WTC11 (cell line): ENCODE data around the gene CCDC201. TPM values are rescaled to one million over a fixed set of nuclear protein-coding genes. Genes with fewer than 3 reads are reported as not detected.

Experiments
- ATAC-seq: fragments of 200-7000 bp; cut with Tn5 transposase; 2 replicates; pipeline ENCODE4 v1.10.0; 2021; ENCODE audit warnings: mild to moderate bottlenecking, moderate library complexity
- CTCF ChIA-PET: fragments of 300-600 bp; sonication (Branson Sonifier 250); formaldehyde crosslinking; loops from one replicate; lab custom pipeline; 2021; ENCODE audit warnings: antibody characterized with exemption; lab: Charles Lee
- POLR2A ChIA-PET: fragments of 350-600 bp; sonication (Branson Sonifier 250); formaldehyde crosslinking; loops from one replicate; lab custom pipeline; 2021; ENCODE audit warnings: antibody characterized with exemption; lab: Charles Lee
- DNase-seq: peaks from one replicate; pipeline ENCODE4 v3.0.0; 2021; ENCODE audit warnings: low spot score
- H3K27ac Mint-ChIP-seq: 2 replicates; pipeline ENCODE4 v1.8.0; 2021; ENCODE audit warnings: mixed read lengths
- H3K27me3 Mint-ChIP-seq: 2 replicates; pipeline ENCODE4 v1.8.0; 2021; ENCODE audit warnings: low read depth, mild to moderate bottlenecking, moderate library complexity, mixed read lengths
- H3K36me3 Mint-ChIP-seq: 2 replicates; pipeline ENCODE4 v1.8.0; 2021; ENCODE audit warnings: mixed read lengths
- H3K4me1 Mint-ChIP-seq: 2 replicates; pipeline ENCODE4 v1.8.0; 2022; ENCODE audit warnings: mixed read lengths
- H3K4me3 Mint-ChIP-seq: 2 replicates; pipeline ENCODE4 v1.8.0; 2021; ENCODE audit warnings: mild to moderate bottlenecking, moderate library complexity, mixed read lengths
- H3K9me3 Mint-ChIP-seq: 2 replicates; pipeline ENCODE4 v1.8.0; 2021; ENCODE audit warnings: mixed read lengths
- ATF6 ChIP-seq: sonication (generic); formaldehyde crosslinking; IDR thresholded peaks from 2 replicates; pipeline ENCODE4 v1.8.1; 2023; ENCODE audit warnings: mild to moderate bottlenecking, missing genetic modification reagents
- EMX1 ChIP-seq: fragments of 250-450 bp; sonication (Bioruptor Pico); IDR thresholded peaks from 2 replicates; pipeline ENCODE4 v1.8.0; 2021; ENCODE audit warnings: mild to moderate bottlenecking
- FOXK1 ChIP-seq: sonication (generic); formaldehyde crosslinking; IDR thresholded peaks from 2 replicates; pipeline ENCODE4 v1.8.0; 2022; ENCODE audit warnings: mild to moderate bottlenecking, moderate library complexity, missing genetic modification reagents
- FOXP4 ChIP-seq: sonication (generic); formaldehyde crosslinking; IDR thresholded peaks from 2 replicates; pipeline ENCODE4 v1.8.0; 2022; ENCODE audit warnings: mild to moderate bottlenecking, missing genetic modification reagents
- GABPB1 ChIP-seq: sonication (generic); formaldehyde crosslinking; IDR thresholded peaks from 2 replicates; pipeline ENCODE4 v1.8.1; 2023; ENCODE audit warnings: mild to moderate bottlenecking, missing genetic modification reagents
- MYBL2 ChIP-seq: sonication (generic); formaldehyde crosslinking; IDR thresholded peaks from 2 replicates; pipeline ENCODE4 v1.8.1; 2023; ENCODE audit warnings: mild to moderate bottlenecking, moderate library complexity, missing genetic modification reagents
- NFATC4 ChIP-seq: fragments of 250-450 bp; sonication (Bioruptor Pico); IDR thresholded peaks from 2 replicates; pipeline ENCODE4 v1.9.0; 2021; ENCODE audit warnings: mild to moderate bottlenecking
- SMAD4 ChIP-seq: sonication (generic); formaldehyde crosslinking; IDR thresholded peaks from 2 replicates; pipeline ENCODE4 v1.8.0; 2022; ENCODE audit warnings: mild to moderate bottlenecking, missing genetic modification reagents
- SP1 ChIP-seq: sonication (generic); formaldehyde crosslinking; conservative IDR thresholded peaks from 2 replicates; pipeline ENCODE4 v1.8.1; 2022; ENCODE audit warnings: missing genetic modification reagents
- total RNA-seq: library from RNA; stranded (reverse); gene quantifications from 3 replicates; pipeline ENCODE4 v1.2.3, GENCODE V29; 2021
- TF ChIP-seq, protein P1 (sequence below): fragments of 250-450 bp; sonication (Bioruptor Pico); conservative IDR thresholded peaks from 2 replicates; pipeline ENCODE4 v1.9.0; 2021; ENCODE audit warnings: mild to moderate bottlenecking
- TF ChIP-seq, protein P2 (sequence below): fragments of 200-600 bp; IDR thresholded peaks from 2 replicates; pipeline ENCODE4 v1.8.0; 2022; ENCODE audit warnings: antibody characterized with exemption

Gene CCDC201
- total RNA-seq, 1 experiment from 2014 or later, result not detected

- ChIA-PET POLR2A (no interaction called here), CTCF (interaction anchor here (1.2 kb wide), 1 partner anchor 25 kb away, joined by 3 read pairs; no protein-coding TSS in a partner anchor)
- Mint-ChIP-seq H3K27ac (no peak overlapping the region), H3K9me3 (no peaks in the 10 kb centered on the region), H3K4me3 (no peak overlapping the region), H3K27me3 (peaks cover 28% of the 10 kb centered on the region), H3K36me3 (no peaks in the 10 kb centered on the region), H3K4me1 (peaks cover 9% of the 10 kb centered on the region)
- no peak for DNase-seq
- TF ChIP-seq, protein P1, sequence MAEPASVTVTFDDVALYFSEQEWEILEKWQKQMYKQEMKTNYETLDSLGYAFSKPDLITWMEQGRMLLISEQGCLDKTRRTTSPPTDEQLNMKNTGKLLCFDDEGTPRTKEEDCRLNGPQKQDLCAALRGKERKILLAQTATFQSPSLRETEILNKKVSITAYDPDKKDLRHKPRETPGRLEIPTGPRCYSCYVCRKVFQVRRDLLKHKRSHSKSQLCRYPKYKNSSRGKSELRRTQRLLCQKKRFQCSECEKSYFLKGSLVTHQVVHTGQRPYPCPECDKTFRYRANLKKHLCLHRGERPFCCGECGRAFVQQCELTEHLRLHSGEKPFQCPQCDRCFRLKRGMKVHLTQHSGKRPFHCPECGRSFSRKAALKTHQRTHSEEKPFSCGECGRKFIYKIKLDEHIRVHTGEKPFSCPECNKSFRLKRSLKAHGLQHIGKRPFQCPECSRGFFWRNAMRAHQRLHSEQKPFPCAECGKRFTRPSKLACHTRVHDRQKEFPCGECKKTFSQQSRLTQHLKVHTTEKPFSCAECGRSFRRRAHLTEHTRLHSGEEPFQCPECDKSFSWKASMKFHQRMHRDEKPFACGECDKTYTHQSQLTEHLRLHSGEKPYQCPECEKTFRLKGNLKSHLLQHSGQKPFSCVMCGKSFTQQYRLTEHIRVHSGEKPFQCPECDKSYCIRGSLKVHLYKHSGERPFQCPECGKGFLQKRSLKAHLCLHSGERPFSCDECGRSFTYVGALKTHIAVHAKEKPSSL (CRISPR knock-in tag), result no peak
- no peak for TF ChIP-seq MYBL2 (CRISPR knock-in tag)
- no peak for TF ChIP-seq ATF6 (CRISPR knock-in tag)
- TF ChIP-seq FOXK1 (CRISPR knock-in tag), result no peak
- no peak for TF ChIP-seq SP1 (CRISPR knock-in tag)
- no peak for TF ChIP-seq NFATC4 (CRISPR knock-in tag)
- TF ChIP-seq, protein P2, sequence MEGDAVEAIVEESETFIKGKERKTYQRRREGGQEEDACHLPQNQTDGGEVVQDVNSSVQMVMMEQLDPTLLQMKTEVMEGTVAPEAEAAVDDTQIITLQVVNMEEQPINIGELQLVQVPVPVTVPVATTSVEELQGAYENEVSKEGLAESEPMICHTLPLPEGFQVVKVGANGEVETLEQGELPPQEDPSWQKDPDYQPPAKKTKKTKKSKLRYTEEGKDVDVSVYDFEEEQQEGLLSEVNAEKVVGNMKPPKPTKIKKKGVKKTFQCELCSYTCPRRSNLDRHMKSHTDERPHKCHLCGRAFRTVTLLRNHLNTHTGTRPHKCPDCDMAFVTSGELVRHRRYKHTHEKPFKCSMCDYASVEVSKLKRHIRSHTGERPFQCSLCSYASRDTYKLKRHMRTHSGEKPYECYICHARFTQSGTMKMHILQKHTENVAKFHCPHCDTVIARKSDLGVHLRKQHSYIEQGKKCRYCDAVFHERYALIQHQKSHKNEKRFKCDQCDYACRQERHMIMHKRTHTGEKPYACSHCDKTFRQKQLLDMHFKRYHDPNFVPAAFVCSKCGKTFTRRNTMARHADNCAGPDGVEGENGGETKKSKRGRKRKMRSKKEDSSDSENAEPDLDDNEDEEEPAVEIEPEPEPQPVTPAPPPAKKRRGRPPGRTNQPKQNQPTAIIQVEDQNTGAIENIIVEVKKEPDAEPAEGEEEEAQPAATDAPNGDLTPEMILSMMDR, result no peak
- no peak for TF ChIP-seq EMX1 (CRISPR knock-in tag)
- no peak for ATAC-seq
Measured at GRCh38 chr7:45893374-45893995, 20.6 kb upstream of the CCDC201 start.

DNA sequence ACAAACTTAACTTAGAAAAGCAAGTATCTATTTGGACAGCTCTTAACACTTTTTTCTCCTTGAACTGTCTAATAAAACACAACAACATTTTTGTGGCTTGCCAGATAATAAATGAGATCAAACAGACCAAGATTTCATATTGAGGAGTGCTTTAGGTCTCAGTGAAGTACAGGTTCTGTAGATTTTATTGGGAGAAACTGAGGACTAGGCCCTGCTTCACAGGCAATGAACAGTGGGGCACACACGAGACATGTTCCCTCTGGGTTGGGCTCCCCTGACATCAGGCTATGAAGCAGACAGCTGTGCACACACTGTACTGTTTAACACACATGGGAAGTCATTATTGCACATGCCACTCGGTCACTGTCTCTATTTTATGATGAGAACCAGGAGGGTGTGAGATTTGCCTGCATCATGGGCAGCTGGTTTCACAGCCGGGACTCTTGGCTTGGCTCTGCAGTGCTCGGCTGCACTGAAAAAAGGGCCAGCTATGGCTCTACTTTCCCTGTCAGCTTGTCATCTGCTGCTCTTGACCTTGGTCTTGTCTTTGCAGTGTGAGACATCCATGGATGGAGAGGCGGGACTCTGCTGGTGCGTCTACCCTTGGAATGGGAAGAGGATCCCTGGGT lies 19.6 kb upstream of the CCDC201 start:
- peaks cover 16% of the 10 kb centered on the region for H3K4me1 Mint-ChIP-seq
- CTCF ChIA-PET, result interaction anchor here (1.2 kb wide), 1 partner anchor 25 kb away, joined by 3 read pairs; no protein-coding TSS in a partner anchor
- TF ChIP-seq GABPB1 (CRISPR knock-in tag), result peak; percentile 77
- TF ChIP-seq FOXP4 (CRISPR knock-in tag), result no peak
- TF ChIP-seq SMAD4 (CRISPR knock-in tag), result no peak
- DNase-seq (no peak), ATAC-seq (no peak)
- H3K27ac Mint-ChIP-seq, result no peak overlapping the region
- peaks cover 37% of the 10 kb centered on the region for H3K27me3 Mint-ChIP-seq
- H3K9me3 Mint-ChIP-seq, result no peaks in the 10 kb centered on the region
- POLR2A ChIA-PET, result no interaction called here
- no peaks in the 10 kb centered on the region for H3K36me3 Mint-ChIP-seq
- no peak overlapping the region for H3K4me3 Mint-ChIP-seq
